ENCODE data around the gene EPN3.

DNA sequence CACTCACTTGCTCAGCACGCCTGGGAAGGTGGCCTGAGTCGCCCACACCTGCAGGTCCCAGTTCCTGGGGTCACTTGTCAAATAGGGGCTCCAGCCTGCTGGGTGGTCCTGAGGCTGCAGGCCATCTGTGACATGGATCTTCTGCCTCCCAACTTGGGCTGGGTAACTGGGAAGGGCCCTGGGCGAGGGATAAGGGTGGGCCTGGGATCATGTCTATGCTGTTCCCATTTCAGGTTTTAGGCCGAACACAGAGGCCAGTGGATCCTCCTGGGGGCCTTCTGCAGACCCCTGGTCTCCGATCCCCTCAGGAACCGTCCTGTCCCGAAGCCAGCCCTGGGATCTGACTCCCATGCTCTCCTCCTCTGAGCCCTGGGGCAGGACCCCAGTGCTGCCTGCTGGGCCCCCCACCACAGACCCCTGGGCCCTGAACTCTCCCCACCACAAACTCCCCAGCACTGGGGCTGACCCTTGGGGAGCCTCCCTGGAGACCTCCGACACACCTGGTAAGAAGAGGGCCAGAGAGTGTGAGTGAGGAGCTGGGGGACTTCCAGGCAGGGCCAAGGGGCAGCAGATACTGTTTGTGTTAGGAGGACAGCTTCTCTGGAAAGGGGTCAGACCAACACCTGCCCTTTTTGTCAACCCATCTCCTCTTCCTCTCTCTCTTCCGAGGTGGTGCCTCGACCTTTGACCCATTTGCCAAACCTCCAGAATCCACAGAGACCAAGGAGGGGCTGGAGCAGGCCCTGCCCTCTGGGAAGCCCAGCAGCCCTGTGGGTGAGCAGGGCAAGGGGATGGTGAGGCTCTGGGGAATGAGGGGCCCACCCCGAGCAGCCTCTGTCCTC, 8.2 kb downstream of the EPN3 start:
- TF ChIP-seq, protein P1, sequence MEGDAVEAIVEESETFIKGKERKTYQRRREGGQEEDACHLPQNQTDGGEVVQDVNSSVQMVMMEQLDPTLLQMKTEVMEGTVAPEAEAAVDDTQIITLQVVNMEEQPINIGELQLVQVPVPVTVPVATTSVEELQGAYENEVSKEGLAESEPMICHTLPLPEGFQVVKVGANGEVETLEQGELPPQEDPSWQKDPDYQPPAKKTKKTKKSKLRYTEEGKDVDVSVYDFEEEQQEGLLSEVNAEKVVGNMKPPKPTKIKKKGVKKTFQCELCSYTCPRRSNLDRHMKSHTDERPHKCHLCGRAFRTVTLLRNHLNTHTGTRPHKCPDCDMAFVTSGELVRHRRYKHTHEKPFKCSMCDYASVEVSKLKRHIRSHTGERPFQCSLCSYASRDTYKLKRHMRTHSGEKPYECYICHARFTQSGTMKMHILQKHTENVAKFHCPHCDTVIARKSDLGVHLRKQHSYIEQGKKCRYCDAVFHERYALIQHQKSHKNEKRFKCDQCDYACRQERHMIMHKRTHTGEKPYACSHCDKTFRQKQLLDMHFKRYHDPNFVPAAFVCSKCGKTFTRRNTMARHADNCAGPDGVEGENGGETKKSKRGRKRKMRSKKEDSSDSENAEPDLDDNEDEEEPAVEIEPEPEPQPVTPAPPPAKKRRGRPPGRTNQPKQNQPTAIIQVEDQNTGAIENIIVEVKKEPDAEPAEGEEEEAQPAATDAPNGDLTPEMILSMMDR (IDR thresholded peaks at IDR 0.05) = no peak
- no peak for TF ChIP-seq SIN3A (IDR thresholded peaks at IDR 0.05; ENCODE audit: borderline replicate concordance, insufficient read depth, low read depth, low read length)

Data from Panc1 (cell line).